GM19328 (cell line): ENCODE data around the gene GAK.

Experiments used
- ATAC-seq: cut with Tn5 transposase; IDR thresholded peaks from one replicate; pipeline ENCODE4 v1.9.1; 2021; ENCODE audit warnings: mild to moderate bottlenecking, moderate library complexity; ENCODE audit not compliant: unreplicated experiment

The GAK gene

DNA sequence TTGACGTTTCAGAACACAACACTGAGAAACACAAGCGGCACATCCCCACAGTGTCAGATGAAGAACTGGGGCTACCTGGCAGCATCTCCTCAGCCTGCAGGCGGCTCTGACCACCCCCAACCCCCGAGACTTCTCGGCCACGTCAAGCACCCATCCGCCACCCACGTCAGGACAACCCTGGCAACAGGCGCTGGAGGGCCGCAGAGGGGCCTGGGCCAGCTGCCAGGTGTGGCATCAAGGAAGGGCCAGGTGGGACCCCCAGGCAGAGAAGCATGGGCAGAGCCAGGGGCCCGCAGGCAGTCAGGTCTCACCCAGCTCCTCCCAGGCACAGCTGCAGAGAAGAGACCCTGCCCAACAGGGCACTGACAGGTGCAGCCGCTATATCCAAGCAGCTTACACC, 22.3 kb downstream of the GAK start:
- no peak for ATAC-seq

DNA sequence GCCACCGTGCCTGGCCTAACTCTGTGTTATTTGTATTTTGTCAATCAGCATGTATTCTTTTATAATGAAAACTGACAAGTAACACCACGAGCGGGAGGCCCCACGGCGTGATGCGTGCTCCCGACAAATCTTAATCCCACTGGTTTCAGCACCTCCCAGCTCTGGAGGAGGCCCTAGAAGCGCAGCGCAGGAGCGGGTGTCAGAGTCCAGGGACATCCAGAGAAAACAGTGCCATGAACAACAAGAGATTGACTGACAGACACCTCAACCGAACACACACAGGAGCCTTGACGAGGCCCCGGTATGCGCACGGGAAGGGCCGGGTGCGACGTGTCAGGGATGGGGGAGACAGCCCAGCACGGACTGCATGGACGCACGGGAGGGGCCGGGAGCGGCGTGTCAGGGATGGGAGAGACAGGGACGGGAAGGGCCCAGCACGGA, 23.0 kb downstream of the GAK start:
- no peak for ATAC-seq

DNA sequence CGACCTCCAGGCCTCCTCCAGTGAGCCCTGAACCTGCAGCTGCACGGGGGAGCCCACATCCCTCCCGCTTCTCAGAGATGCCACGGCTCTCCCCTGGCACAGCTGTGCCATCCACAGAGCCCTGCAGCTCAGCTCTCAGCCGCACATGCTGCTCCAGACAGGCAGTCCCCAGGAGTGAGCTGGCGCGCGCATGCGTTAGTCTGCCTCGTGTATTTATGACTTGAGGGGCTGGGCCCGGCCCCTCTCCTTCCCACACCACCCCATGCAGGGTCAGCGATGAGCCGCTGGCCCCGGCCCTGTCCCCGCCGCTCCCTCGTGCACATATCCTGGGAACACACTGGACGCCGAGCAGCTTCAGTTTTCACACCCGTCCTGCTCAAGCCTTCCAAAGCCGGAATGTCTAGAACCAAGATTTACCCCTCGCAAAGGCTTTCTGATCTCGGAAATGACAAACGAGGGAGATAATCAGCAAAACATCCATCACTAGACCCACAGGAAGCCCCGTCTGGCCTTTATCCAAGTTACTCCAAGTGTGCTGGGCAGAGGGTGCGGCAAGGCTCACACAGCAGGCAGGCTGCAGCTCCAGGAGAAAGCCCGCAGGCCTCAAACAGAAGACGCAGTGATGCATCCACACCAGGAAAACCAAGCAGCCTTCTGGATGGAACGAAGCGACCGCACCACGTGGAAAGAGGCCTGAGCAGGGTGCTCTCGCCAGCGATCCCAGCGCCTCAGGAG, 24.3 kb downstream of the GAK start:
- no peak for ATAC-seq

DNA sequence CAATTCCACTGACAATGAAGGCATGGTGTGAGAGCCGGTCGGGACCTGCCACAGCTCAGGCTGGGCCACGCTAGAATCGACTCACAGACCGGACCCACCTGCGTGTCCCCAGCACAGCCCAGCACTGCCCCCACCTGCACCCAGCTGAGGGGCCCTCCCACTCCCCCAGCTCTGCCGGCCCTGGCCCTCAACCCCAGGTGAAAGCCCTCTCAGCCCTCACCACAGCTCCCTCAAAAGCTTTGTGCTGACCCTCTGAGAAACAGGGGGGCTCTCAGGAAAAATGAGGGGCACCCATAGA, 25.1 kb downstream of the GAK start:
- no peak for ATAC-seq

DNA sequence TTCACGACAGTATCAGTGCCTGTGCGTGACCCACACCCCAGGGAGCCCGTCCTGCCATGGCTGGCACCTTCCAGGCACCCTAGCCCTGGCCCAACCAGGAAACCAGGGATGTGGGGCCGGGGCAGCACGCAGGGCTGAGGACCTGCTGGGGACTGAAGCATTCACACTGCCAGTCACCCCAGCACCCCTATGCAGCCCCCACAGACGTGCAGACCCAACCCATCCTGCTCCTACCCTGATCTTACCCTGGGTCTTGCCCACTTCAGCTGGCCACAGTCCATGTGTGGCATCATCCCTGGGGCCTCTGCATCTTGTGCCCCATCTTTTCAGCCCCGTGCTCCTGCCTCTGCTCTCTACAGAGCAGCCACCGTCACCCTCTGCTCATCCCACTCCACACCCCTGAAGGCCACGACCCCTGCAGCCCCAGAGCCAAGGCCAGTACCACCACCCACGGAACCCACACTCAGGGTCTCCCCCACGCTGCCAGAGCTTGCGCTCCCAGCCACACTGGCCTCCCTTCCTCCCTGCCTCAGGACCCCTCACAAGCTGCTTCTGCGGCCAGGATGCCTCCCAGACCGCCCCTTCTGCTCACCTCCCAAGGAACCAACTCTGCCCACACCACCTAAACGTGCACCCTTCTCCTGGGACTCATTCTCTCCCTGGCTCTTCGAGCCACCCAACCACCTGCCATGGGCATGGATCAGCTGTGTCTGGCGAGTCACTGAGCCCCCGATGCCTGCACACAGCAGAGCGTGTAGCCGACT, 25.6 kb downstream of the GAK start:
- ATAC-seq, result no peak

DNA sequence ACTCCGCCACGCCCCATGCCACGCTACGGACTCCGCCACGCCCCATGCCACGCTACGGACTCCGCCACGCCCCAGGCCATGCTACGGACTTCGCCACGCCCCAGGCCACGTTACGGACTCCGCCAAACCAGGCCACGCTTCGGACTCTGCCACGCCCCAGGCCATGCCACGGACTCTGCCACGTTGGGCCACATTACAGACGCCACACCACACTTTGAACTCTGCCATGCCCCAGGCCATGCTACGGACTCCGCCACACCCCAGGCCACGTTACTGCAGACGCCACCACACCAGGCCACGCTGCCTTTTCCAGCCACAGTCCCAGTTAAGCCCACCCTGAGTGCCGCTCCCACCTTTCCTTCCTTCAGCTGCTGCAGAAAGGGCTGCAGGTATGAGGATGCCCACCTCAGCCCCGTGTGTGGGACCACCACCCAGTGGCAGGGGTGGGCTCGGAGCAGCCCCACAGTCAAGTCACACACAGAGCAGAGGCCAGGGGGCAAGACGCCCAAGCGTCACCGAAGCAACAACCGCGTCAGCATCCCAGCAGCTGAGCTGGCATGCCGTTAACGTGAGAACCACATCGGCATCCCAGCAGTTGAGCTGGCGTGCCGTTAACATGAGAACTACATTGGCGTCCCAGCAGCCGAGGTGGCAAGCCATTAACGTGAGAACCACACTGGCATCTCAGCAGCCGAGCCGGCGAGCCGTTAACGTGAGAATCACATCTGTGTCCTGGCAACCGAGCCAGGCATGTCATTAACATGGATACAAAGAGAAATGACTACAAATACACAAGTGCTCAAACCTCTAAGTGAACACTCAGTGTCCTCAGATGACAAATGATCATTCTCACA, 26.4 kb downstream of the GAK start:
- no peak for ATAC-seq

DNA sequence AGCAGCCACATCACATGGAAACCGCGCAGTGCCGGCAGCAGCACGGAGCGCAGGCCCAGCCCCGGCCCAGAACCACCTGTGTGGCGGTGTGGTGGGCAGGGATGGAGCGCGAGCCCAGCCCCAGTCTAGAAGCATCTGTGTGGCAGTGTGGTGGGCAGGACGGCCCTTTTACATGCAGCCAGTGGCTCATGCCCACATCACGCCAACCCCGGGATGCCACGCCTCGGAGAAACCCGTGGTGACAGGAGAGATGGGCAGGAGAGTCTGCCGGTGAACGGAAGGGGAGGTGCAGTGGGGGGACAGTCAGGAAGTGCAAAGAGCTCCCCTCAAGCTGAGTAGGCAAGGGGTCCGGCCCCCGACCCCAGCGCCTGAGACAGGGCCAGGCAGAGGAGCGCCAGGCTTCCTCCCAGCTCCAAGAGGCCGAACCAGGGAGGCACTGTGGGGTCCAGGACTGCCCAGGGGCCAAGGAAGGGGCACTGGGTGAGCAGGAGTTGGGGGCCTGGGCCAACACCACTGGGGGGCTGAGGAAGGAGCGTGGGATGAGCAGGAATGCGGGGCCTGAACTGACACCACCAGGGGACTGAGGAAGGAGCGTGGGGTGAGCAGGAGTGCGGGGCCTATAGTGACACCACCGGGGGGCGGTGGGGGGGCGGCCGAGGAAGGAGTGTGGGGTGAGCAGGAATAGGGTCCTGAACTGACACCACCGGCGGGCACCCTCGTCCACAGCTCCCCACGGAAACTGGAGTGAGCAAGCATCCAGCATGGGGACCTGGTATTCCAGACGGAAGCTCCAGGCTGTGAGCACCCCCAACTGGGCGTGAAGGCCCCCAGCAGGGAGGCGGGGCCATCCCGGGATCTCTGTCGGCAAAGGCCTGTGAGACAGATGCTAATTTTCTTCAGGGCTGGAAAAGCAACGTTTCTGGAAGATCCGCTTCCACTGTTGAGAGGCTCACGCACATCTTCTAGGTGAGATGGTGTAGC, 28.8 kb downstream of the GAK start:
- ATAC-seq, result no peak

DNA sequence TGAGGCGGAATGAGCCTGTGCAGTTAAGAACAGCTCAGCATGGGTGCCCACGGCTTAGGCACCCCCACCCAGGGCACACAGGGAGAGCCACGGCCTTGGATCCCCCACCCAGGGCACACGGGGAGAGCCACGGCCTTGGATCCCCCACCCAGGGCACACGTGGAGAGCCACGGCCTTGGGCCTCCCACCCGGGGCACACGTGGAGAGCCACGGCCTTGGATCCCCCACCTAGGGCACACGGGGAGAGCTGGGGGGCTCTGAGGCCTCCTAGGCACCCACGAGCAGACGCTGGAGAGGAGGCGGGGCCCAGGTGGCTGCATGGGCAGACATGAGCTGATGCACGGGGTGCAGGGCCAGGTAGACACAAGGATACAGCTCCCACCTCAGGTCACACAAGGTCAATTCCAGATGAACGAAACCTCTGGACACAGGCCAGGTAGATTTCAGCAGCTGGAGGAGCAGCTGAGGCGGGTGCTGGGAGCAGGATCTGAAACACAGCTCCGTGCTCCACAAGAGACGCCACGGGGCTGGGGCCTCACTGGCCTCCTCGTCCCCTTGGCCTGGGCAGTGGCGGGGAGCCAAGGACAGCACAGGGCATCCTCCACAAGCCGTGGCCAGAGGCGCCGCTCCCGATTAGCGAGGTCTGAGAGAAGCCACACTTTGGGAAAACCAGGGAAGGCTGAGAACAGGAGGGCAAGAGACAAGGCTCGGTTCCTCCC, 30.8 kb downstream of the GAK start:
- no peak for ATAC-seq

DNA sequence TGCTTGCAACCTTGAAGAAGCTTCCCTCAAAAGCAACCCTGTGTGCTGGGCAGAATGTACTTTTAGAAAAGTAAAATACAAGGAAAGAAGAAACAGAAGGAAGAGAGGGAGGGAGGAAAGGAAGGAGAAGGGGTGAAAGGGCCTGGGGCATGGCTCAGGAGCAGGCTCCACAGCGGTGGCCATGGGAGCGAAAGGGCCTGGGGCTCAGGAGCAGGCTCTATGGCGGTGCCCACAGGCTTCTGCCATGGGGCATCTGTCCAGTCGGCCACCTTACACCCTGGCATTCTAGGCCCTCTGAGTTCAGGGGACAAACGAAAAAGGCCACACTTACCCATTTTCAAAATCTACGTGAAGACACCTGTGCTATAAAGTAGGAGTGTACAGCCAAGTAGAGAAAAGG, 31.4 kb downstream of the GAK start:
- ATAC-seq, result no peak

DNA sequence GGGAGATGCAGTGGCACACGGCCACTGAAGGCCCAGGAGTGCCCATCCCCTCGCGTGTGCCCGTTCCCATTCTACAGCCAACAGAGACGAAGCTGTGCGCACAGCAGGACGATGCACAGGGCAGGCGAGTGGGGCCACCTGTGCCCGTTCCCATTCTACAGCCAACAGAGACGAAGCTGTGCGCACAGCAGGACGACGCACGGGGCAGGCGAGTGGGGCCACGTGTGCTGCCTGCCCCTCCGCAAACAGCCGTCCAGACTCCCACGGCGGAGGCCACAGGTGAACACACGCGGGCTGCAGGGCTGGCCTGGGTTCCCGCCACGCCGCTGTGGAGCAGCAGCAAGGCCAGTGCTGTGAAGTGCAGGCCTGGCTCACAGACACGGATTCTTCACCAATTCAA, 32.0 kb downstream of the GAK start:
- no peak for ATAC-seq

DNA sequence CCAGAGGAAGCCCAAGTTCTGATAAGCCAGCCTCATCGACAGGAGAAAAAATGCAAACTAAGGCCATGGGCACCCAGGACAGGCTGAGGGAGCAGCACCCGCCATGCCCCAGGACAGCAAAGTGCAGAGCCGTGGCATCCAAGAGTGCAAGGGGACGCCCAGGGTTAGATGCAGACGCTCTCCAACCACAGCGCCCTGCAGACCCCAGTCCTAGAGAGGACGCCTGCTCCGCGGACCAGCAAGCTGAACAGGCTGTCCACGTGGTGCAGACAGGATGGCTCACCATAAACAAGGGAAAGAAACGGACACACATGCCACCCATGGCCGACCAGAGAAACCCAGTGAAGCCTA, 32.6 kb downstream of the GAK start:
- no peak for ATAC-seq

DNA sequence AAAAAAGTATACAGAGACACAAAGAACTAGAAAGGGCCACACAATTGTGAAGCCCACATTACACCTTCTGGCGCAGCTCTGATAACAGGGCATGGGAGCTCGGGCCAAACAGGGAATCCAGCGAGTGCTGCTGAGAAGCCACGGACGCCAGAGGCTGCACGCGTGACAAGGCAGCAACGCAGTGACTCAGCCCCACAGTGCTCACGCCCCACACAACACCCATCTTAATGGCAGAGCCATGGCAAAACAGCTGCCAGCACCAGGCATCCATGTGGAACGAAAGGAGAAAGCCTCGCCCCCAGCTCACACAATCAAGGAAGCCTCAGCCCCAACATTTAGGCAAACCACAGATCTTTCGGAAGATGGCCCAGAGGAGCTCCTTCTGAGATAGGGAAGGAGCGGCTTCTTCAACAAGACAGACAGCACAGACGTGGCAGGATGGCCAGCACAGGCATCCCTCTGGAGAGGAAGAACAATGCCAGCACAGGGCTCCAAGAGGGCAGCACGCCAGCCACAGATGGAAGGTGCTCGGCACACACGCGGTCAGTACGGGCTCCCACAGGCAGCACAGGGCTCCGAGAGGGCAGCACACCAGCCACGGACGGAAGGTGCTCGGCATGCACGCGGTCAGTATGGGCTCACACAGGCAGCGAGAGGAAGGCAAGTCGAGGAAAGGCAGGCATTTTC, 33.1 kb downstream of the GAK start:
- no peak for ATAC-seq

DNA sequence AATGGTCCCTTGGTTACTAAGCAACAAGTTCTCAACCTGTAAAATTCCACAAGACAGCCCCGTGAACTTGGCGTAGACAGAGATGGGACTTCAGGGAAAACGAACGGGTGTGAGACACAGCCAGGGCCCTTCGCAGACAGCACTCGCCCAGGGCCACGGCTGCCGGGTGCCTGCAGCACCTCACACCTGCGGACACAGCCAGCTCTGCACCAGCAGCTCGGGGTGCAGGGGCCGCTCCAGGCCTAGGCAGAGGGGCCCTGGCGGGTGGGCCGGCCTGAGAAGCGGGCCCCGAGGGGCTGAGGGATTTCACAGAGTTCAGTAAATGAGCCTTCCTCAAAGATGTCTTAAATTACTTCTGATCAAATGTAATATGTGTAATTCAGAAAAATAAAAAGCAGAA, 34.0 kb downstream of the GAK start:
- no peak for ATAC-seq

DNA sequence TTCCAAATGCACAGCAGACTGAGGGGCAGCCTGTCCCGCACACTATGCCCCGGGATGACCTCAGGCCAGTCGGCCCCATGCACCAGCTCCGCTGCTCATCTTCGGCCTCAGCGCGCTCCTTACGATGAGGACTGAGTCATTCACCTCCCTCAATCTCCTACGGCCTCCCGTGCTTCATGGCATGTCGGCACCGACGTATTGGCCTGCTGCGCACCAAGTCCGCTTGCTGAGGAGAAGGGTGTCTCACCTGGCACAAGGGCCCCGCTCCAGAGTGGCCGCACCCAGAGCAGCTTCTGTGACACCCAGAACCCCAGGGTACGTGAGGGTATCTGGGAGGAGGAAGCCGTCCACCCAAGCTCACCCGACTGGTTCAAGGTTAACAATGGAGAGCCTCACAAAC, 35.5 kb downstream of the GAK start:
- no peak for ATAC-seq

DNA sequence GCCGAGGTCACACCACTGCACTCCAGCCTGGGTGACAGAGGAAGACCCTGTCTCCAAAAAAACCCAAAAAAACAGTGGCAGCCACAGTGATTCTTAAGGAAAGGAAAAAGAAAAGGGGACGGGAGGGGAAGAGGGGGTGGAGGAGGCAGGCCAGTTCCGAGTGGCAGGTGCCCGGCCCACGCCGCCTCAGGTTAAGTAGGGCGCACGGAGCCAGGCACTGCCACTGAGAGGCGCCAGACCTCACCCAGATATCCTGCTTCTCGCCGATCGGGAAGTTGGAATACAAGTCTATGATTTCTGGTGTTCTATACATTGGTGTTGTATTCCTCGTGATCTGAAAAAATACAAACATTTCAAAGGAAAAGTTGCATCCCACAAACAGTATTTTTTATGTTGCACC, 35.9 kb downstream of the GAK start:
- no peak for ATAC-seq

DNA sequence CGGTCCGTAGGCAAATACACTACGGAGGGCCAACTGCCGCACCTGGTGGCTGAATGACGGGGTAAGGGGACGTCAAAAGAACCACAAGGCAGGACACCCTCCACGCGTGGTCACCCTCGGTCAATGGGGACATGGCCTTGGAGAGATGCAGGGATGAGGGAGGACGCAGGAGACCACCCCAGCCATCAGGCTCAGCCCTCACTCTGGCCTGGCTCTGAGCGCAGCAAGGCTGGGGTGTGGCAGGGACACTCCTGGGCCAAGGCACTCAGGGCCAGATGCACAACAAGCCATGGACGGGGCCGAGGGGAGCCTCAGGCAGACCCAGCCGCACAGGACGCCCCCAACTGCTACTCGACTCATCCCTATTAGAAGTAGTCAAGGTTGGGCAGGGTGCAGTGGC, 36.5 kb downstream of the GAK start:
- no peak for ATAC-seq

DNA sequence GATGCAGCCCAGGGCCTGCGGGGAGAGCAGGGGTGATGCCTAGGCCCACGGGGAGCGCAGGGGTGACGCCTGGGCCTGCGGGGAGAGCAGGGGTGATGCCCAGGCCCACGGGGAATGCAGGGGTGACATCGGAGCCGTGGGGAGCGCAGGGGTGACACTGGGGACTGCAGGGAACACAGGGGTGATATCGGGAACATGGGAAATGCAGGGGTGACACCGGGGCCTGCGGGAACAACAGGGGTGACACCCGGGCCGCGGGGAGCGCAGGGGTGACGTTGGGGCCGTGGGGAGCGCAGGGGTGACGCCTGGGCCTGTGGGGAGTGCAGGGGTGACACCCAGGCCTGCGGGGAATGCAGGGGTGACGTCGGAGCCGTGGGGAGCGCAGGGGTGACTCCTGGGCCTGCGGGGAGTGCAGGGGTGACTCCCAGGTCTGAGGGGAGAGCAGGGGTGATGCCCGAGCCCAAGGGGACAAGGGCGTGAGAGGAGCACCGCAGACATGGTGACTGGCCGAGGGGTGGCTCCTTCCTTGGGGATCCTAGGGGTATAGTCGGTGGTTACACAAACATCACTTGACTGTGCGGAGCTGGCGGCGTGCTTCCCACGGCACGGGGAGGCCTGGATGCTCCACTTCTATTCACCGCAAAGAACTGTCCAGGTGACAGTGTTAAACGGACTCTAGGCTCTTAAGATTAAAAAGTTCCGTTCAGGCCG, 38.0 kb downstream of the GAK start:
- no peak for ATAC-seq

DNA sequence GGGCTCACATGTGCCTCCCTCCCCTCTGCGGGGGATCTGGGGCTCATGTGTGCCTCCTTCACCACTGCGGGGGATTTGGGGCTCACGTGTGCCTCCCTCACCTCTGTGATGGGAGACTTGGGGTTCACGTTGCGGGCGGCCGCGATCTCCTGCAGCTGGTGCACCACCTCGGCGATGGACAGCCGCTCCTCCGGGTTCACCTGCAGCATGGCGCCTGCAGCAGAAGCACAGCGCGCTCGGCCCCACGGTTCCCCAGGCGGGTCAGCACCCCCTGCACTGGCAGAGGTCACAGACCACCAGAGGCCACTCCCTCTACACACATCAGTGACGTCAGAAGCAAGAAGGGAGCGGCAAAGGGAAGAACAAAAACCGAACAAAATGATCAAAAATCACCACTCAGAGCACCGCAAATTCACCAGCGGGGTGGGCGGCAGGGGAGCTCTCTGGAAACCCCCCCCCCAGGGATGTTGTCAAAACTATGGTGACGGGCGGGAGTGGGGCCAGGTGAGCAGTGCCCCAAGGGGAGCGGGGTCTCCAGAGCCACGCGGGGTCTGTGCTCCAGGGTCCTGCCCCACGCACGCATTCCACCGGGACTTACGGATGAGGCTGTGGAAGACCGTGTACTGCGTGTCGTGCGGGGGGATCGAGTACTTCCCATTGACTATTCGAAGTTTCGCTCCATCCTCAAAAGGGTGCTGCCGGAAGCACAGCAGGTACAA, 38.7 kb downstream of the GAK start:
- no peak for ATAC-seq
